Transverse colon (tissue), 4 donors: Measurements from ENCODE around the gene ITGB2. TPM values are rescaled to one million over a fixed set of nuclear protein-coding genes. Genes with fewer than 3 reads are reported as not detected.

Experiments
- DNase-seq: peaks from one replicate; pipeline ENCODE4 v3.0.0-alpha.2; 2019
- H3K27ac ChIP-seq, 4 donors: fragments of 200-600 bp; sonication (generic); 2 replicates each; pipeline ENCODE4 v1.5.1; 2016 to 2018; ENCODE audit warnings: inconsistent platforms in 4 of 4
- H3K27me3 ChIP-seq: fragments of 200-600 bp; sonication (generic); 2 replicates; pipeline ENCODE4 v1.5.1; 2017; ENCODE audit warnings: inconsistent platforms
- H3K36me3 ChIP-seq, 4 donors: fragments of 200-600 bp; sonication (generic); 2 replicates each; pipeline ENCODE4 v1.5.1; 2017 to 2019; ENCODE audit warnings: inconsistent platforms in 4 of 4
- H3K4me1 ChIP-seq, 4 donors: fragments of 200-600 bp; sonication (generic); 2 replicates each; pipeline ENCODE4 v1.5.1; 2017 to 2020; ENCODE audit warnings: inconsistent platforms in 4 of 4
- H3K4me3 ChIP-seq, 4 donors: fragments of 200-600 bp; sonication (generic); 1 replicate in 1 of 4; 2 replicates in 3 of 4; pipeline versions ENCODE4 v1.5.1 to v1.6.1; 2017 to 2019; ENCODE audit warnings: inconsistent platforms in 4 of 4
- H3K9me3 ChIP-seq, 2 donors: fragments of 200-600 bp; sonication (generic); 2 replicates each; pipeline ENCODE4 v1.5.1; 2017 to 2019; ENCODE audit warnings: inconsistent platforms in 2 of 2
- CTCF ChIP-seq, 5 experiments: fragments of 200-600 bp in 3 of 5; fragments of 450-650 bp in 2 of 5; sonication (generic) in 3 of 5; IDR thresholded peaks; 1 replicate in 2 of 5; 2 replicates in 3 of 5; pipeline ENCODE4 v1.5.1; 2016 to 2017; ENCODE audit warnings: antibody characterized with exemption in 5 of 5, inconsistent platforms in 3 of 5, mild to moderate bottlenecking in 2 of 5, moderate library complexity in 1 of 5
- EP300 ChIP-seq: sonication (generic); formaldehyde crosslinking; IDR thresholded peaks from one replicate; pipeline ENCODE4 v1.6.1; 2017; ENCODE audit warnings: antibody characterized with exemption, low read depth
- POLR2A ChIP-seq: fragments of 450-650 bp; IDR thresholded peaks from one replicate; pipeline ENCODE4 v1.6.1; 2016; ENCODE audit warnings: antibody characterized with exemption, mild to moderate bottlenecking, moderate library complexity
- POLR2AphosphoS5 ChIP-seq, 3 donors: sonication (generic); formaldehyde crosslinking; IDR thresholded peaks; one replicate each; pipeline ENCODE4 v1.6.1; 2016; ENCODE audit warnings: antibody characterized with exemption in 3 of 3
- WGBS, 2 donors: methylation state at CpG; one replicate each; pipeline ENCODE4 v1.1.5; 2018; ENCODE audit warnings: low coverage in 1 of 2; 5-methylcytosine and 5-hydroxymethylcytosine counted together
- in situ Hi-C, 4 donors: fragments of 200-750 bp; cut with MboI; loops; one replicate each; pipeline versions ENCODE4 v1.15.0 to v1.15.1; 2017; ENCODE audit warnings: low sequenced_read_pairs in 3 of 4, low pct_ligation_motif_present in 1 of 4, low pct_unique_long_range_greater_than_20kb in 1 of 4
- intact Hi-C: fragments of 100-400 bp; cut with DNase I; formaldehyde crosslinking; loops from one replicate; pipeline ENCODE4 v1.15.1; 2023; ENCODE audit warnings: low total_unique reads
- total RNA-seq, 4 donors: library from RNA; depleted of rRNA; stranded (reverse); fragments of >200 nt; gene quantifications; one replicate each; pipeline ENCODE4 v1.1.0, GENCODE V29; 2016

The ITGB2 gene
- total RNA-seq, 4 donors from 2014 or later = 14.2 to 32.4 (median 24.9) TPM

DNA sequence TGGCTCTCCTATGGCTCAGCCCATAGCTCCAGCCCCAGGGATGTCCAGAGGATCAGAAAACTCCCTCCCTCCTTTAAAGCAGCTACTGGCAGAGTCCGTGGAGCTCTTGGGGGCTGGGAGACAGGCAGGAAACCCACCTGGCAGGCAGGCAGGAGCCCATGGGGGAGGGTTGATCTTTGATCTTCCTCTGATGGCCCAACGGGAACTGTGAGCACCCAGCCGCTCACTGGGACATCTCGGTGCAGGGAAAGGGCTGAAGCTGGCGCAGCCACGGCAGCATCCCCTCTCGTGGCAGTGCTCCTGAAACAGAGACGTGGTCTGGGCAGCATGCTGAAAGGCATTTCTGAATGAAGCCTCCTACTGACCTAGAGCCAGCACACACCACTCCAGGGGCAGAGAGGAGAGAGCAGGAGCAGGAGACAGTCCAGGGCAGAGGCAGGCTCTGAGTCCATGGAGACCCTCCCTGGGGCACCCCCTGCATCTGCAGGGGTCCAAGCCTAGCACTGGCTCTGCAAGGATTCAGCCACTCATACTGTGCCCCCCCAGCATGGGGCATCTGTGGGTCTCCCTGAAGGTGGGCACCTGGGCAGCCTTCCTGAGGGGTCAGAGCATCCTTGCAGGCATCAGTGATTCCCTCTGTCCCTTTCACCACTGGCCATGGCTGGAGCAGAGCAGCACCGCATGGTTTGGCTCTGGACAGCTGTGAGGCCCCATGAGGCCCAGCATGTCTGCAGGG, 14.3 kb upstream of the ITGB2 start:
- DNase-seq = no peak
- in situ Hi-C loops = loop anchor here in 1 of 4 donors (10.0 to 25.0 kb wide), 2 partner anchors 50 to 123 kb away; partner anchors contain the start of genes SUMO3 and UBE2G2
- intact Hi-C loops = no loop called here
- Histone ChIP-seq H3K27me3 (peaks cover 47% of the 10 kb centered on the region), H3K27ac (no peak overlapping the region), H3K36me3 (no peaks in the 10 kb centered on the region), H3K9me3 (no peaks in the 10 kb centered on the region), H3K4me1 (peaks cover 10 to 31% (median 29%) of the 10 kb centered on the region in 4 donors), H3K4me3 (no peak overlapping the region)
- 90% methylated on average over 8 of the region's 9 CpGs; no CpG with 5 or more reads in 1 of the 2 donors for WGBS, 2 donors
- TF ChIP-seq POLR2AphosphoS5 (IDR thresholded peaks at IDR 0.05) = no peak
- no peak for TF ChIP-seq POLR2A
- TF ChIP-seq EP300 = no peak
- TF ChIP-seq CTCF (IDR thresholded peaks at IDR 0.05) = no peak

- Histone ChIP-seq H3K27ac (no peak overlapping the region), H3K36me3 (no peaks in the 10 kb centered on the region), H3K4me3 (no peak overlapping the region), H3K9me3 (no peaks in the 10 kb centered on the region), H3K4me1 (peaks cover 10 to 29% (median 26%) of the 10 kb centered on the region in 4 donors), H3K27me3 (peaks cover 54% of the 10 kb centered on the region)
- TF ChIP-seq POLR2AphosphoS5 (IDR thresholded peaks at IDR 0.05) (no peak), POLR2A (no peak), CTCF (IDR thresholded peaks at IDR 0.05) (no peak), EP300 (no peak)
- no peak for DNase-seq
- intact Hi-C loops (no loop called here), in situ Hi-C loops (loop anchor here in 1 of 4 donors (10.0 to 25.0 kb wide), 2 partner anchors 49 to 122 kb away; partner anchors contain the start of genes SUMO3 and UBE2G2)
- 93 to 99% methylated on average over 3 to 6 of the region's 6 CpGs for WGBS, 2 donors
Measured at GRCh38 chr21:44934276-44934675, 13.6 kb upstream of the ITGB2 start.

DNA sequence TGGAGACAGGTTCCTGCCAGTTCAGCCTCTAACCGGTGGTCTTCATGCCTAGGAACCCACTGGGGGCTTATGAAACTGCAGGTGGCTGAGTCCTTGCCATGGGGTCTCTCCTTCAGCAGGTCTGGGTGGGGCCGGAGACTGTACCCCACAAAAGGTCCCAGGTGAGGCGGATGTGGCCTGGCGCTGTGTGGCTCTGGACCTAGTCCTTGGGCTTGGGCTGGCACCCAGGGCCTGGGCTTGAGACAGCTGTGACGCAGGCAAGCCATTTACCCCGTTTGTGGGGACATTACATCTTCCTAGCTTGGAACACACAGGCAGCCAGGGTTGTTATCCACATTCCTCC, 13.2 kb upstream of the ITGB2 start:
- intact Hi-C loops = no loop called here
- in situ Hi-C loops = loop anchor here in 1 of 4 donors (10.0 to 25.0 kb wide), 2 partner anchors 49 to 122 kb away; partner anchors contain the start of genes SUMO3 and UBE2G2
- Histone ChIP-seq H3K36me3 (no peaks in the 10 kb centered on the region), H3K27ac (no peak overlapping the region), H3K4me1 (peaks cover 10 to 26% (median 23%) of the 10 kb centered on the region in 4 donors), H3K27me3 (peaks cover 58% of the 10 kb centered on the region), H3K9me3 (no peaks in the 10 kb centered on the region), H3K4me3 (no peak overlapping the region)
- no peak for DNase-seq
- WGBS, 2 donors = 92% methylated on average over 4 of the region's 6 CpGs; no CpG with 5 or more reads in 1 of the 2 donors
- TF ChIP-seq CTCF (IDR thresholded peaks at IDR 0.05) = no peak
- no peak for TF ChIP-seq EP300
- TF ChIP-seq POLR2AphosphoS5 (IDR thresholded peaks at IDR 0.05) = no peak
- no peak for TF ChIP-seq POLR2A

DNA sequence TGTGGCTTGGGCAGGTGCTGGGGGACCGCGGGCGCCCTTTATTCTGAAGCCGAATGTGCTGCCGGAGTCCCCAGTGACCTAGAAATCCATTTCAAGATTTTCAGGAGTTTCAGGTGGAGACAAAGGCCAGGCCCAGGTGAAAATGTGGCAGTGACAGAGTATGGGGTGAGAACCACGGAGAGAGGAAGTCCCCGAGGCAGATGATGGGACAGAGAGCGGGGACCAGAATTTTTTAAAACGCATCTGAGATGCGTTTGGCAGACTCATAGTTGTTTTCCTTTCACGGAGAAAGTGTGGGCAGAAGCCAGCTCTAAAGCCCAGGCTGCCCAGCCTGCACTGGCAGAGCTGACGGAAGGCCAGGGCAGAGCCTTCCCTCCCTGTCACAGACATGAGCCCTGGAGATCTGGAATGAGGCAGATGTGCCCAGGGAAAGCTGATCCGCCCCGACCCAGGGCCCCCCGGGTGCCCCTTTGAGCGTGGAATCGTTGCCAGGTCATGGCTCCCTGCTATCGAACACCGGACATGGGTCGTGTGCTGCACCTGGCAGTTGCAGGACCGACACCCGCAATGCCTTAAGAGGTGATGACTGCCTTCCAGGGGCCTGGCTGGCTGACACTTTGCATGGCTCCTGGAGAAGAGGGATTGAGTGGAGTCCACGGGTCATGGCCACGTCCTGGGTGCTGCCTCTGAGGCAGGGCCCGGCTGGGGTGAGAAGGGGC, 12.7 kb upstream of the ITGB2 start:
- no peak for DNase-seq

More for the DNA sequence above, 12.7 kb upstream of the ITGB2 start:
- Histone ChIP-seq H3K4me3 (peak overlapping the region in 1 of 4 donors; percentile 44), H3K36me3 (no peaks in the 10 kb centered on the region), H3K27ac (no peak overlapping the region), H3K27me3 (peaks cover 61% of the 10 kb centered on the region), H3K4me1 (peaks cover 10 to 26% (median 23%) of the 10 kb centered on the region in 4 donors), H3K9me3 (no peaks in the 10 kb centered on the region)
- intact Hi-C loops = no loop called here
- in situ Hi-C loops = loop anchor here in 1 of 4 donors (10.0 to 25.0 kb wide), 2 partner anchors 49 to 121 kb away; partner anchors contain the start of genes SUMO3 and UBE2G2
- 38 to 66% methylated on average over 10 to 23 of the region's 25 CpGs for WGBS, 2 donors
- TF ChIP-seq EP300 = no peak
- no peak for TF ChIP-seq POLR2AphosphoS5 (IDR thresholded peaks at IDR 0.05)
- no peak for TF ChIP-seq CTCF (IDR thresholded peaks at IDR 0.05)
- no peak for TF ChIP-seq POLR2A
